ENCODE measurements around the gene POPDC2. TPM values are rescaled to one million over a fixed set of nuclear protein-coding genes. Genes with fewer than 3 reads are reported as not detected.

POPDC2 gene
- polyA plus RNA-seq = 1 to 10 TPM; 1.8 to 8.6 (median 3.3) TPM
- long read RNA-seq, donor 1 = 0 reads
- long read RNA-seq, donor 2, partial matches to known transcripts = 0 of 1 reads
- long read RNA-seq, donor 2, other reads (novel, unspliced or antisense) = 0 of 1 reads
- long read RNA-seq, donor 3, partial matches to known transcripts = 0 of 1 reads
- long read RNA-seq, donor 3, other reads (novel, unspliced or antisense) = 0 of 1 reads
- long read RNA-seq, donor 4 = 0 reads
- long read RNA-seq, donor 5 = 0 reads
- long read RNA-seq, donor 6, partial matches to known transcripts = 0 of 1 reads
- long read RNA-seq, donor 6, other reads (novel, unspliced or antisense) = 0 of 1 reads
- long read RNA-seq, donor 7 = 0 reads
- long read RNA-seq, donor 8 = 0 reads
- long read RNA-seq, donor 9, partial matches to known transcripts = 0 of 1 reads
- long read RNA-seq, donor 9, other reads (novel, unspliced or antisense) = 0 of 1 reads
- long read RNA-seq, donor 10, partial matches to known transcripts = 0 of 3 reads
- long read RNA-seq, donor 10, other reads (novel, unspliced or antisense) = 0 of 3 reads

GRCh38 chr3:119660474-119661440 lies at the start of gene POPDC2:
TSS of gene POPDC2 (minus strand) at chr3:119660589. CDS start at chr3:119660423, 166 bp downstream.
- peaks cover 0 to 6% (median 0%) of the 10 kb centered on the region in 3 donors for H3K36me3 ChIP-seq (ENCODE audit: control insufficient read depth in 3 of 3, insufficient read depth in 2 of 3, low read depth in 1 of 3, low read length in 3 of 3)
- no peaks in the 10 kb centered on the region for H3K9me3 ChIP-seq (ENCODE audit: control insufficient read depth in 2 of 2, insufficient read depth in 1 of 2, low read depth in 1 of 2, low read length in 1 of 2)
- H3K4me1 ChIP-seq (ENCODE audit: control insufficient read depth in 3 of 3, insufficient read depth in 2 of 3, low read depth in 1 of 3, low read length in 2 of 3) = no peaks in the 10 kb centered on the region
- 77 to 90% (median 85%) methylated on average over 9 of the region's 9 CpGs for WGBS, 3 donors
- peak within 1 kb of the TSS in 1 of 3 donors; percentile 14 for H3K27ac ChIP-seq (ENCODE audit: low read depth in 1 of 3, low read length in 2 of 3)
- DNase-seq (no peak), FAIRE-seq (no peak)
- peak within 1 kb of the TSS in 1 of 3 donors; percentile 11 for H3K4me3 ChIP-seq (ENCODE audit: low read depth in 1 of 3, low read length in 3 of 3)
- no peaks in the 10 kb centered on the region for H3K27me3 ChIP-seq (ENCODE audit: control insufficient read depth in 3 of 3, insufficient read depth in 3 of 3, low read length in 3 of 3)

DNA sequence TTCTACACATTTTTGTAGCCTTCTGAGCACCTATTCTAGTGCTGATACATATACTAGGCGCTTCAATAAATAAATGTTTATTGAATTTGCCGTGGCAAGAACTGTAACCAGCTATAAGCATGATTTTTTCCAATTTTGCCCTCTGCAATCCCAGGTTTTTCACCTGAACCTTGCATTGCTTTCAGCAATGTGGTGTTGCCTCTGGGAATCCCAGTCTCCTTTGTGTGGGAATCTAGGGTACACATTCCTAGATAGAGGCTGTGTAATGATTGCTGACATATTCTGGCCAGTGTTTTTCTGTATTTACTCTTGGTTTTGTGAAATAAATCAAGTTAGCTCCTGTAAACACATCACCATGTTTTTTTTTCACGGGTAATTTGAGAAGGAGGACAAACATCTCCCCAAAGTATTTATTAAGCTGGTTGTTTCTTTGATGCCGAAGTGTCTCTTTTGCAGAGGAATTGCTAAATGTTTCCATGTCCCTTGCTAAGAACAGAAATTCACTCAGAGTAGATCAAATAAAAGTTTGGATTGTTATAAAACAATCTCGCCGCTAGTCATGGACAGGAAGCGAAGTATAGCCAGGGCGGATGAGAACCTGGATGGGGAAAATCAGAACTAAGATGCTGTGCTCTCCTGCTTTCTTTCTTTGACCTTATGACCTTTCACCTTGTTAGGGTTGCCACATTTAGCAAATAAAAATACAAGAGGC lies 43.6 kb upstream of the POPDC2 start:
- Histone ChIP-seq H3K36me3 (ENCODE audit: control insufficient read depth in 3 of 3, insufficient read depth in 2 of 3, low read depth in 1 of 3, low read length in 3 of 3) (no peaks in the 10 kb centered on the region), H3K4me1 (ENCODE audit: control insufficient read depth in 3 of 3, insufficient read depth in 2 of 3, low read depth in 1 of 3, low read length in 2 of 3) (peaks cover 2 to 14% (median 3%) of the 10 kb centered on the region in 3 donors), H3K27me3 (ENCODE audit: control insufficient read depth in 3 of 3, insufficient read depth in 3 of 3, low read length in 3 of 3) (no peaks in the 10 kb centered on the region), H3K4me3 (ENCODE audit: low read depth in 1 of 3, low read length in 3 of 3) (peak overlapping the region in 1 of 3 donors; percentile 52), H3K27ac (ENCODE audit: low read depth in 1 of 3, low read length in 2 of 3) (no peak overlapping the region), H3K9me3 (ENCODE audit: control insufficient read depth in 2 of 2, insufficient read depth in 1 of 2, low read depth in 1 of 2, low read length in 1 of 2) (no peaks in the 10 kb centered on the region)
- FAIRE-seq (no peak), DNase-seq (no peak)
- WGBS, 3 donors = 68 to 75% (median 74%) methylated on average over 8 of the region's 8 CpGs

GRCh38 chr3:119702530-119703527 lies 42.4 kb upstream of the POPDC2 start, which contains the start of gene CFAP91:
TSS of gene CFAP91 (plus strand) at chr3:119703022. CDS start at chr3:119703099, 77 bp downstream.
- no peak for FAIRE-seq
- WGBS, 3 donors = 4 to 7% (median 5%) methylated on average over 58 to 59 of the region's 59 CpGs
- no peak within 1 kb of the TSS for H3K27ac ChIP-seq (ENCODE audit: low read depth in 1 of 3, low read length in 2 of 3)

GRCh38 chr3:119700920-119701734 lies 40.7 kb upstream of the POPDC2 start:
- no peak overlapping the region for H3K27ac ChIP-seq (ENCODE audit: low read depth in 1 of 3, low read length in 2 of 3)
- FAIRE-seq = no peak
- WGBS, 3 donors = 87 to 89% (median 88%) methylated on average over 22 of the region's 22 CpGs

More at GRCh38 chr3:119702530-119703527, 42.4 kb upstream of the POPDC2 start, which contains the start of gene CFAP91:
- H3K4me1 ChIP-seq (ENCODE audit: control insufficient read depth in 3 of 3, insufficient read depth in 2 of 3, low read depth in 1 of 3, low read length in 2 of 3) = peaks cover 2 to 14% (median 3%) of the 10 kb centered on the region in 3 donors
- H3K9me3 ChIP-seq (ENCODE audit: control insufficient read depth in 2 of 2, insufficient read depth in 1 of 2, low read depth in 1 of 2, low read length in 1 of 2) = no peaks in the 10 kb centered on the region
- H3K4me3 ChIP-seq (ENCODE audit: low read depth in 1 of 3, low read length in 3 of 3) = peak within 1 kb of the TSS in 2 of 3 donors; percentile 32 to 52
- DNase-seq = peak; percentile 94 to 96
- H3K36me3 ChIP-seq (ENCODE audit: control insufficient read depth in 3 of 3, insufficient read depth in 2 of 3, low read depth in 1 of 3, low read length in 3 of 3) = no peaks in the 10 kb centered on the region
- H3K27me3 ChIP-seq (ENCODE audit: control insufficient read depth in 3 of 3, insufficient read depth in 3 of 3, low read length in 3 of 3) = no peaks in the 10 kb centered on the region

DNA sequence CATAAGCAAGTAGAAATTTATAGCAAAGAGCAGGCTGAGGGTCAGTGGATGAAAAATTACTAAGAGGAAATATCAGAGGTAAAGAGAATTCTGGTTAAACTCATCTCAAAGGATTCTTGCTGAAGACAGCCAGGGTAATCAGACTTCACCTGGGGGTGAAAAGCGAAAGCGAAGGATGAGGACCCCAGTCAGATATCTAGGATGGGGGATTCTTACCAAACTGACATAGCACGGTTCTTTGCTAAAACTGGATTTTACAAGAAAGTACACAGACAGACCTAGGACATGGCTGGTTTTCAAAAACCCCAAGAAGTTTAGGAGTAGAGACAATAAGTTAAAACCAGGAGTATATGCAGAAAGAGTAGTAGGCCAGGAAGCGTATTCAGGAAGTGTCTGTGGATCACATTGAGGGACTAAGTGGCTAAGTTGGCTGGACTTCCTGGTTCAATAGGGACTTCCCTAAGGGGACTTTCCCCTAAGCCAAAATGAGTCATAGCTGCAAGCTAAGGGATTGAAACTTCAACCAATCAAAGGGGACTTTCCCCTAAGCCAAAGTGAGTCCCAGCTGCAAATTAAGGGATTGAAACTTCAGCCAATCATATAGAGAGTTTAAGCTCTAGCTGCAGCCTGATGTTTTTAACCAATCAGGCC lies 40.0 kb upstream of the POPDC2 start:
- Histone ChIP-seq H3K36me3 (ENCODE audit: control insufficient read depth in 3 of 3, insufficient read depth in 2 of 3, low read depth in 1 of 3, low read length in 3 of 3) (no peaks in the 10 kb centered on the region), H3K4me3 (ENCODE audit: low read depth in 1 of 3, low read length in 3 of 3) (no peak overlapping the region), H3K27ac (ENCODE audit: low read depth in 1 of 3, low read length in 2 of 3) (peak overlapping the region in 1 of 3 donors; percentile 26), H3K9me3 (ENCODE audit: control insufficient read depth in 2 of 2, insufficient read depth in 1 of 2, low read depth in 1 of 2, low read length in 1 of 2) (no peaks in the 10 kb centered on the region), H3K4me1 (ENCODE audit: control insufficient read depth in 3 of 3, insufficient read depth in 2 of 3, low read depth in 1 of 3, low read length in 2 of 3) (peaks cover 2 to 14% (median 3%) of the 10 kb centered on the region in 3 donors), H3K27me3 (ENCODE audit: control insufficient read depth in 3 of 3, insufficient read depth in 3 of 3, low read length in 3 of 3) (no peaks in the 10 kb centered on the region)
- FAIRE-seq (no peak), DNase-seq (peak; percentile 35 to 80)
- WGBS, 3 donors = 77 to 87% (median 78%) methylated on average over 4 of the region's 4 CpGs

More at GRCh38 chr3:119700920-119701734, 40.7 kb upstream of the POPDC2 start:
- H3K9me3 ChIP-seq (ENCODE audit: control insufficient read depth in 2 of 2, insufficient read depth in 1 of 2, low read depth in 1 of 2, low read length in 1 of 2) = no peaks in the 10 kb centered on the region
- no peak overlapping the region for H3K4me3 ChIP-seq (ENCODE audit: low read depth in 1 of 3, low read length in 3 of 3)
- DNase-seq = no peak
- H3K4me1 ChIP-seq (ENCODE audit: control insufficient read depth in 3 of 3, insufficient read depth in 2 of 3, low read depth in 1 of 3, low read length in 2 of 3) = peaks cover 2 to 14% (median 3%) of the 10 kb centered on the region in 3 donors
- no peaks in the 10 kb centered on the region for H3K36me3 ChIP-seq (ENCODE audit: control insufficient read depth in 3 of 3, insufficient read depth in 2 of 3, low read depth in 1 of 3, low read length in 3 of 3)
- H3K27me3 ChIP-seq (ENCODE audit: control insufficient read depth in 3 of 3, insufficient read depth in 3 of 3, low read length in 3 of 3) = no peaks in the 10 kb centered on the region

DNA sequence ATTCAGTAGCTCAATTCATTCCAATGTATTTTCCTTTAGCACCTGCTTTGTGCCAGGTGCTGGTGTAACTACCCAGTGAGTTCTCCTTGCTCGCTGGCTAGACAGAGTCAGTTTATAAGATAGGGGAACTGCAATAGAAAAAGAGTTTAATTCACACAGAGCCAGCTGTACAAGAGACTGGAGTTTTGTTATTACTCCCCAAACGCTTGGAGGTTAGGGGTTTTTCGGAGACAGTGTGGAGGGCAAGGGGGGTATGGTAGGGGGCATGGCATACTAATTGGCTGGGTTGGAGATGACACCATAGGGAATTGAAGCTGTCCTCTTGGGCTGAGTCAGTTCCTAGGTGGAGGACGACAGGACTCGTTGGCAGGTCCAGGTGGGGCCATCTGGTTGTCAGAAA lies 37.0 kb upstream of the POPDC2 start:
- DNase-seq = no peak
- H3K36me3 ChIP-seq (ENCODE audit: control insufficient read depth in 3 of 3, insufficient read depth in 2 of 3, low read depth in 1 of 3, low read length in 3 of 3) = no peaks in the 10 kb centered on the region
- H3K27ac ChIP-seq (ENCODE audit: low read depth in 1 of 3, low read length in 2 of 3) = no peak overlapping the region
- no peaks in the 10 kb centered on the region for H3K9me3 ChIP-seq (ENCODE audit: control insufficient read depth in 2 of 2, insufficient read depth in 1 of 2, low read depth in 1 of 2, low read length in 1 of 2)
- peaks cover under 1 to 2% (median 2%) of the 10 kb centered on the region in 3 donors for H3K4me1 ChIP-seq (ENCODE audit: control insufficient read depth in 3 of 3, insufficient read depth in 2 of 3, low read depth in 1 of 3, low read length in 2 of 3)
- 66 to 79% (median 76%) methylated on average over 5 of the region's 5 CpGs for WGBS, 3 donors
- H3K27me3 ChIP-seq (ENCODE audit: control insufficient read depth in 3 of 3, insufficient read depth in 3 of 3, low read length in 3 of 3) = no peaks in the 10 kb centered on the region
- no peak overlapping the region for H3K4me3 ChIP-seq (ENCODE audit: low read depth in 1 of 3, low read length in 3 of 3)
- no peak for FAIRE-seq

Measured in small intestine (tissue), 16 donors.